AG10803 (cell line): ENCODE data around the gene CLIC6.

Experiments used
- DNase-seq: peaks from one replicate; pipeline ENCODE4 v3.0.0; 2010; ENCODE audit warnings: low read depth
- H3K4me3 ChIP-seq: 2 replicates; pipeline ENCODE4 v1.5.1; 2011; ENCODE audit warnings: mild to moderate bottlenecking, low read length, control low read depth
- TF ChIP-seq, protein P1 (sequence below): conservative IDR thresholded peaks from 2 replicates; pipeline ENCODE4 v1.5.1; 2011; ENCODE audit warnings: mild to moderate bottlenecking, low read length, control low read depth, inconsistent platforms

Gene CLIC6

DNA sequence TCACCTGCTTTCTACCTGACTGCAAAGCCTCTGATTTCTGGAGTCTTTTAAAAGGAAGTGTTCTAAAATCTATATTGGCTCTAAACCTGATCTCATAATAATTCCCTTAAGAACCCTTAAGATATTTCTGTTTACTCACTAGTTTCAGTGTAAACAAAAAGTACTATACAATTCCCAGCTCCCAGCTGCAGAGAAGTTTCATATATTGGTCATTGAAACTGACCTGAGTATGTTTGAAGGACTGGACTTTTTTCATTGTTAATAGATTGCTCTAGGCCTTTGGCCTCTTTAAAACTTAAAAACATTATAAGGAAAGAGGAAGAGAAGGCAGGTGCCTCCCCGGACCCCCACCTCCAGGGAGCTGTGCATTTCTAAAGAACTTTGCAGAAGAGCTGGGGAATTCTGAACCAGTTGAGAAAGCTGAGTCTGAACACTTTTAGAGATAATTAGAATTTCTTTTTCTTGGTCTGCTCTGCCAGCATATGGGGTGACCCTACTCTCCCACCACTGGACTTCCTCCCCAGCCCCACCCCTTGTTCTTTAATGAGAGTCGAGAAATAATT is 23.7 kb downstream of the CLIC6 start:
- no peak for DNase-seq
- TF ChIP-seq, protein P1, sequence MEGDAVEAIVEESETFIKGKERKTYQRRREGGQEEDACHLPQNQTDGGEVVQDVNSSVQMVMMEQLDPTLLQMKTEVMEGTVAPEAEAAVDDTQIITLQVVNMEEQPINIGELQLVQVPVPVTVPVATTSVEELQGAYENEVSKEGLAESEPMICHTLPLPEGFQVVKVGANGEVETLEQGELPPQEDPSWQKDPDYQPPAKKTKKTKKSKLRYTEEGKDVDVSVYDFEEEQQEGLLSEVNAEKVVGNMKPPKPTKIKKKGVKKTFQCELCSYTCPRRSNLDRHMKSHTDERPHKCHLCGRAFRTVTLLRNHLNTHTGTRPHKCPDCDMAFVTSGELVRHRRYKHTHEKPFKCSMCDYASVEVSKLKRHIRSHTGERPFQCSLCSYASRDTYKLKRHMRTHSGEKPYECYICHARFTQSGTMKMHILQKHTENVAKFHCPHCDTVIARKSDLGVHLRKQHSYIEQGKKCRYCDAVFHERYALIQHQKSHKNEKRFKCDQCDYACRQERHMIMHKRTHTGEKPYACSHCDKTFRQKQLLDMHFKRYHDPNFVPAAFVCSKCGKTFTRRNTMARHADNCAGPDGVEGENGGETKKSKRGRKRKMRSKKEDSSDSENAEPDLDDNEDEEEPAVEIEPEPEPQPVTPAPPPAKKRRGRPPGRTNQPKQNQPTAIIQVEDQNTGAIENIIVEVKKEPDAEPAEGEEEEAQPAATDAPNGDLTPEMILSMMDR: no peak
- no peak overlapping the region for H3K4me3 ChIP-seq

GRCh38 chr21:34693192-34693810 is 24.5 kb downstream of the CLIC6 start:
- H3K4me3 ChIP-seq: no peak overlapping the region
- TF ChIP-seq, protein P1: peak; percentile 94
- peak; percentile 76 for DNase-seq

- TF ChIP-seq, protein P1: no peak
- H3K4me3 ChIP-seq: no peak overlapping the region
- DNase-seq: no peak
Observed at GRCh38 chr21:34695434-34695833, 26.6 kb downstream of the CLIC6 start.

DNA sequence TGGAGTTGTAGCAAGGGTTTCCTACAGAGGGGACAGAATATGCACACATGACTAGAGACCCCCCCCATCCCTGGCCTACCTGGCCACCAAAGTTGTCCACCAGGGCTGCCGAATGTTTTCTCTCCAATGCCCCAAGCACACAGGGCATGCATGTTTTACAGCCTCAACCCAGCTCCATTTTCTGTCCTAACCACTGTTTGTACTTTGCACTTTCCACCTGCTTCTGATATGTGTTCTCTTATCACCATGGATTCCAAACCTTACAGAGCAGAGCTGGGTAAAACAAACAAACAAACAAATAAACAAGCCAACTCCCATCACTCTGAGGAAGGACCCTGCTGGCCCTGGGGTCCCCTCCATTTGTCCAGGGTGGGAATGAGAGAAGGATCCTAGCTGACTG is 27.3 kb downstream of the CLIC6 start:
- TF ChIP-seq, protein P1: no peak
- no peak overlapping the region for H3K4me3 ChIP-seq
- no peak for DNase-seq

DNA sequence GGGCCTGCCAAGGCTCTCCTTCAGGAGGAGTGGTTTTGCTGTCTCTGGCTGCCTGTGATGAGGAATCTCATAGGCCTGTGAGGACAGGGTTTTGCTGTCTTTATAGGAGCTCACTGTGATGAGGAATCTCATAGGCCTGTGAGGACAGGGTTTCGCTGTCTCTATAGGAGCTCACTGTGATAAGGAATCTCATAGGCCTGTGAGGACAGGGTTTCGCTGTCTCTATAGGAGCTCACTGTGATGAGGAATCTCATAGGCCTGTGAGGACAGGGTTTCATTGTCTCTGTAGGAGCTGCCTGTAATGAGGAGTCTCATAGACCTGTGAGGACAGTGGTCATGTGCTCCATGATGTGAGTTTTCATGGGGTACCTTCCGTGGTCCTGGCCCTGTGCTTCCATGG is 29.0 kb downstream of the CLIC6 start:
- no peak for DNase-seq
- TF ChIP-seq, protein P1: no peak
- no peak overlapping the region for H3K4me3 ChIP-seq

- TF ChIP-seq, protein P1: no peak
- H3K4me3 ChIP-seq: no peak overlapping the region
- no peak for DNase-seq
Observed at GRCh38 chr21:34698270-34699015, 29.6 kb downstream of the CLIC6 start.

GRCh38 chr21:34700605-34701004 is 31.8 kb downstream of the CLIC6 start:
- TF ChIP-seq, protein P1: no peak
- H3K4me3 ChIP-seq: no peak overlapping the region
- no peak for DNase-seq
